ENCODE data around the gene MX2. TPM values are rescaled to one million over a fixed set of nuclear protein-coding genes. Genes with fewer than 3 reads are reported as not detected.

MX2 gene
- polyA plus RNA-seq, 1 experiment: 5.1 TPM

GRCh38 chr21:41402796-41403195, 41.0 kb downstream of the MX2 start:
- CTCF ChIA-PET: interaction anchor here (1.6 kb wide), 1 partner anchor 14 kb away, joined by 4 read pairs; no protein-coding TSS in a partner anchor
- H3K27me3 ChIP-seq (ENCODE audit: control insufficient read depth, insufficient read depth, low read length): no peaks in the 10 kb centered on the region
- no peak for DNase-seq (ENCODE audit: low read depth)
- 0 out of 2 replicates have a peak, but pooled peaks cover 1% of the 10 kb centered on the region for H3K36me3 ChIP-seq (ENCODE audit: control insufficient read depth, insufficient read depth, low read length)
- TF ChIP-seq CTCF (IDR thresholded peaks at IDR 0.05; ENCODE audit: insufficient read depth, low read depth, low read length): no peak
- no peak overlapping the region for H3K4me3 ChIP-seq (ENCODE audit: low read depth, low read length)
- POLR2A ChIA-PET: no interaction called here

DNA sequence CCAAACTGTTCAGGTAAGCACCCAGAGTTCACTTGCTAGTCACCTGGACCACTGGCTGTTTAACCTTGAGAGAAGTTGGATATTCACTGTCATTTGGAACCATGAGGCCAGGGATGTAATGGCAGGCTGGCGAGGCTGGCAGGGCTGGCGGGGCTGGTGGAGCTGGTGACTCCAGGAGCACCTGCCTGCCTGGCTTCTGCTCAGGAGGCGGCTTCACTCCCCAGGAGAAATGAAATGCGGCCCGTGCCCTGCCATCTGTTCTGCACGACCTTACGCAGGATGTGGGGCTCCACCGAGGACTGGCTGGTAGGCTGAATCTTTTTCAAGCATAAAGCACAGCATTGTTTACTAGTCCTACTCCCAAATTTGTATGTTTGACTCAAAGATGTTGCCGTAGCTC, 41.5 kb downstream of the MX2 start:
- TF ChIP-seq CTCF (IDR thresholded peaks at IDR 0.05; ENCODE audit: insufficient read depth, low read depth, low read length): no peak
- POLR2A ChIA-PET: no interaction called here
- Histone ChIP-seq H3K4me3 (ENCODE audit: low read depth, low read length) (no peak overlapping the region), H3K36me3 (ENCODE audit: control insufficient read depth, insufficient read depth, low read length) (0 out of 2 replicates have a peak, but pooled peaks cover 1% of the 10 kb centered on the region), H3K27me3 (ENCODE audit: control insufficient read depth, insufficient read depth, low read length) (no peaks in the 10 kb centered on the region)
- DNase-seq (ENCODE audit: low read depth): no peak
- CTCF ChIA-PET: no interaction called here

GRCh38 chr21:41403966-41404365, 42.1 kb downstream of the MX2 start:
- TF ChIP-seq CTCF (IDR thresholded peaks at IDR 0.05; ENCODE audit: insufficient read depth, low read depth, low read length): no peak
- no peak for DNase-seq (ENCODE audit: low read depth)
- H3K4me3 ChIP-seq (ENCODE audit: low read depth, low read length): no peak overlapping the region
- H3K27me3 ChIP-seq (ENCODE audit: control insufficient read depth, insufficient read depth, low read length): no peaks in the 10 kb centered on the region; the same call in 1 of the 2 replicates
- POLR2A ChIA-PET: no interaction called here
- 0 out of 2 replicates have a peak, but pooled peaks cover 1% of the 10 kb centered on the region for H3K36me3 ChIP-seq (ENCODE audit: control insufficient read depth, insufficient read depth, low read length)
- CTCF ChIA-PET: interaction anchor here (0.9 kb wide), 1 partner anchor 121 kb away, joined by 3 read pairs; no protein-coding TSS in a partner anchor

GRCh38 chr21:41405321-41405720, 43.5 kb downstream of the MX2 start:
- 0 out of 2 replicates have a peak, but pooled peaks cover 1% of the 10 kb centered on the region for H3K36me3 ChIP-seq (ENCODE audit: control insufficient read depth, insufficient read depth, low read length)
- DNase-seq (ENCODE audit: low read depth): no peak
- ChIA-PET POLR2A (no interaction called here), CTCF (no interaction called here)
- H3K4me3 ChIP-seq (ENCODE audit: low read depth, low read length): no peak overlapping the region
- H3K27me3 ChIP-seq (ENCODE audit: control insufficient read depth, insufficient read depth, low read length): no peaks in the 10 kb centered on the region; the same call in 1 of the 2 replicates
- TF ChIP-seq CTCF (IDR thresholded peaks at IDR 0.05; ENCODE audit: insufficient read depth, low read depth, low read length): no peak

DNA sequence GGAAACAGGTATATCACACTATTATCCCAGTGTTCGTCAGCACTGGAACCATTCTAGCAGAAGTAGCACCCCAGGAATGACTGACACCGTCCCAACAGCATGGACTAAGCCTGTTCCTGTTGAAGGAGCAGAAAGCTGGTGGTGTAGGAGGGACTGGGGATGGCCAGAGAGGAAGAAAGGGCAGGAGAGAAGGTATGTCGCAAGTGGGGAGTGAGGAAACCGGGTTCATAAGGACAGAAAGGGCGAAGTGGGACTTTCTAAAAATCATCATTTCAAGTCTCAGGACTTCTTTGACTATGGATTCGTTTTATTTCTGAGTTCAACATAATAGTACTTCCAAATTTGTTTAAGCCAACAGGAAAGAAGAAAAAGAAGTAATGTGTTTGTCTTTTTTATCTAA, 44.5 kb downstream of the MX2 start:
- 0 out of 2 replicates have a peak, but pooled peaks cover 1% of the 10 kb centered on the region for H3K36me3 ChIP-seq (ENCODE audit: control insufficient read depth, insufficient read depth, low read length)
- no peak for TF ChIP-seq CTCF (IDR thresholded peaks at IDR 0.05; ENCODE audit: insufficient read depth, low read depth, low read length)
- no peak for DNase-seq (ENCODE audit: low read depth)
- ChIA-PET POLR2A (no interaction called here), CTCF (no interaction called here)
- H3K27me3 ChIP-seq (ENCODE audit: control insufficient read depth, insufficient read depth, low read length): no peaks in the 10 kb centered on the region; the same call in 1 of the 2 replicates
- H3K4me3 ChIP-seq (ENCODE audit: low read depth, low read length): no peak overlapping the region

Data from BJ (cell line).